Measurements from ENCODE around the gene DNAJC11. TPM values are rescaled to one million over a fixed set of nuclear protein-coding genes. Genes with fewer than 3 reads are reported as not detected.

The DNAJC11 gene
- total RNA-seq, 1 experiment from 2014 or later, result 75.6 TPM

DNA sequence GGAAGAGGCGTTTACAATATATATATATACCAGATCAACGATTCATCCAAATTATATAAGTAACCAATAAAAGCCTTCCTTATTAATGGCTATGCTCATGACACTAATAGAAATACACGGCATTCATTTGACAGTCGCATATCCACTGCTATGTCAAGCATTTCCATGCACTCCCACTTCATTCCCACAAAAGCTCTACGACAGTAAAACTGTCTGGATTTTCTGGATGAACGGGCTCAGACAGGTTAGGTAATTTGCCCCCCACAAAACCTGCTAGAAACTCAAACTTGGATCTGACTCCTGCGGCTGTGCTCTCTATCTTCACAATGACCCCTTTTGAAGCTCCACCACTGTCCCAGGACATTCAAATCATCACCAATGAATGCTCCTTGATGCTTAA lies 11.4 kb downstream of the DNAJC11 start:
- BruUV-seq (replicated peaks), result no TSS peak
- Histone ChIP-seq H3K27ac (ENCODE audit: low read depth, low read length) (no peak overlapping the region), H3K27me3 (ENCODE audit: insufficient read depth, low read length) (no peaks in the 10 kb centered on the region), H3K4me3 (replicated peaks in 1 of 2; ENCODE audit: low read depth in 1 of 2, low read length in 2 of 2) (no peak overlapping the region), H3K4me2 (ENCODE audit: low read length) (no peak overlapping the region), H3K79me2 (ENCODE audit: insufficient read depth, low read length) (peaks cover 92% of the 10 kb centered on the region), H3K9ac (ENCODE audit: low read length) (no peak overlapping the region), H4K20me1 (ENCODE audit: insufficient read depth) (peaks cover 20% of the 10 kb centered on the region; the same call in 1 of the 2 replicates), H3K9me3 (ENCODE audit: control insufficient read depth in 1 of 2, insufficient read depth in 1 of 2, low read depth in 1 of 2, low read length in 2 of 2) (no peaks in the 10 kb centered on the region), H3K4me1 (ENCODE audit: control insufficient read depth in 1 of 2, insufficient read depth in 2 of 2, low read length in 2 of 2) (peaks cover 0 to 4% of the 10 kb centered on the region in 2 experiments; a peak in 1 of 4 replicates), H3K9me2 (ENCODE audit: insufficient read depth) (no peaks in the 10 kb centered on the region), H3K36me3 (ENCODE audit: control insufficient read depth in 1 of 2, insufficient read depth in 2 of 2, low read length in 2 of 2) (0 out of 4 replicates have a peak, but pooled peaks cover 0 to 4% of the 10 kb centered on the region in 2 experiments), H2AFZ (ENCODE audit: low read depth, low read length, poor library complexity, severe bottlenecking) (no peak overlapping the region)
- ATAC-seq (no peak), DNase-seq (ENCODE audit: low read depth, low spot score) (no peak)
- CTCF ChIA-PET, result interaction anchor here (1.6 kb wide), 1 partner anchor 11 kb away, joined by 9 read pairs; the partner anchor contains the start of gene DNAJC11
- intact Hi-C loops (cut with micrococcal nuclease), result no loop called here
- RAD21 ChIA-PET (ENCODE audit: low non-redundant PET in 1 of 2, low total read pairs in 2 of 2, uncharacterized antibody in 2 of 2, unreplicated experiment in 2 of 2), result no interaction called here
- no peak for TF ChIP-seq CTCF (IDR thresholded peaks at IDR 0.05 in 2 of 3, conservative IDR thresholded peaks at IDR 0.05 in 1 of 3; ENCODE audit: borderline replicate concordance in 1 of 3, insufficient read depth in 1 of 3, low read depth in 2 of 3, low read length in 2 of 3)
- no peak for TF ChIP-seq EZH2 (IDR thresholded peaks at IDR 0.05)
- TF ChIP-seq JUND (IDR thresholded peaks at IDR 0.05), result no peak
- TF ChIP-seq FOSL1 (IDR thresholded peaks at IDR 0.05; ENCODE audit: low read depth), result no peak
- TF ChIP-seq, protein P1, sequence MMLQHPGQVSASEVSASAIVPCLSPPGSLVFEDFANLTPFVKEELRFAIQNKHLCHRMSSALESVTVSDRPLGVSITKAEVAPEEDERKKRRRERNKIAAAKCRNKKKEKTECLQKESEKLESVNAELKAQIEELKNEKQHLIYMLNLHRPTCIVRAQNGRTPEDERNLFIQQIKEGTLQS (IDR thresholded peaks at IDR 0.05), result no peak
- TF ChIP-seq ELF1 (IDR thresholded peaks at IDR 0.05; ENCODE audit: borderline replicate concordance, low read depth), result no peak
- no peak for TF ChIP-seq CEBPB (IDR thresholded peaks at IDR 0.05; ENCODE audit: low read depth)
- POLR2A ChIA-PET, result no interaction called here

DNA sequence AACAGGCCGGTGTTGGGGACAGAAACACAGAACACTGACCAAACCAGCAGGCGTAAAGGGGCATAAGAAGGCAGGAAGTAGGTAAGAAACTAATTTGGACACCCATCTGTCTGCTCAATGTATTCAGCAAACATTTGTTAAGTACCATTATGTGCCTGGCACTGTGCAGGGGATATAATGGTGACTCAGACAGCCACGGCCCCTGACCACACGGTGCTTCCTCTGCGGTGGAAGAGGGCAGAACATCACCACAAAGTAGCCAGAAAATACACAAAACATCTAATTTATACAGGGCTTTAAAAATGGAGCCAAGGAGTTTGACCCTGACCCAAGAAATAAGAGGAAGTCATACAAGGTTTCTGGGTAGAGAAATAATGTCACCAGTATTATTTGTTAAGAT lies 12.9 kb downstream of the DNAJC11 start:
- Histone ChIP-seq H4K20me1 (ENCODE audit: insufficient read depth) (peaks cover 20% of the 10 kb centered on the region; the same call in 1 of the 2 replicates), H3K4me2 (ENCODE audit: low read length) (no peak overlapping the region), H3K79me2 (ENCODE audit: insufficient read depth, low read length) (peaks cover 95% of the 10 kb centered on the region), H2AFZ (ENCODE audit: low read depth, low read length, poor library complexity, severe bottlenecking) (no peak overlapping the region), H3K27me3 (ENCODE audit: insufficient read depth, low read length) (no peaks in the 10 kb centered on the region), H3K9ac (ENCODE audit: low read length) (no peak overlapping the region), H3K9me2 (ENCODE audit: insufficient read depth) (no peaks in the 10 kb centered on the region), H3K4me1 (ENCODE audit: control insufficient read depth in 1 of 2, insufficient read depth in 2 of 2, low read length in 2 of 2) (no peaks in the 10 kb centered on the region), H3K36me3 (ENCODE audit: control insufficient read depth in 1 of 2, insufficient read depth in 2 of 2, low read length in 2 of 2) (0 out of 4 replicates have a peak, but pooled peaks cover 0 to 4% of the 10 kb centered on the region in 2 experiments), H3K27ac (ENCODE audit: low read depth, low read length) (no peak overlapping the region), H3K4me3 (replicated peaks in 1 of 2; ENCODE audit: low read depth in 1 of 2, low read length in 2 of 2) (no peak overlapping the region), H3K9me3 (ENCODE audit: control insufficient read depth in 1 of 2, insufficient read depth in 1 of 2, low read depth in 1 of 2, low read length in 2 of 2) (no peaks in the 10 kb centered on the region)
- DNase-seq (ENCODE audit: low read depth, low spot score) (no peak), ATAC-seq (no peak)
- intact Hi-C loops (cut with micrococcal nuclease), result no loop called here
- BruUV-seq (replicated peaks), result no TSS peak
- ChIA-PET POLR2A (no interaction called here), RAD21 (ENCODE audit: low non-redundant PET in 1 of 2, low total read pairs in 2 of 2, uncharacterized antibody in 2 of 2, unreplicated experiment in 2 of 2) (no interaction called here), CTCF (interaction anchor here (1.3 kb wide), 1 partner anchor 13 kb away, joined by 3 read pairs; the partner anchor contains the start of gene DNAJC11)
- TF ChIP-seq, protein P2, sequence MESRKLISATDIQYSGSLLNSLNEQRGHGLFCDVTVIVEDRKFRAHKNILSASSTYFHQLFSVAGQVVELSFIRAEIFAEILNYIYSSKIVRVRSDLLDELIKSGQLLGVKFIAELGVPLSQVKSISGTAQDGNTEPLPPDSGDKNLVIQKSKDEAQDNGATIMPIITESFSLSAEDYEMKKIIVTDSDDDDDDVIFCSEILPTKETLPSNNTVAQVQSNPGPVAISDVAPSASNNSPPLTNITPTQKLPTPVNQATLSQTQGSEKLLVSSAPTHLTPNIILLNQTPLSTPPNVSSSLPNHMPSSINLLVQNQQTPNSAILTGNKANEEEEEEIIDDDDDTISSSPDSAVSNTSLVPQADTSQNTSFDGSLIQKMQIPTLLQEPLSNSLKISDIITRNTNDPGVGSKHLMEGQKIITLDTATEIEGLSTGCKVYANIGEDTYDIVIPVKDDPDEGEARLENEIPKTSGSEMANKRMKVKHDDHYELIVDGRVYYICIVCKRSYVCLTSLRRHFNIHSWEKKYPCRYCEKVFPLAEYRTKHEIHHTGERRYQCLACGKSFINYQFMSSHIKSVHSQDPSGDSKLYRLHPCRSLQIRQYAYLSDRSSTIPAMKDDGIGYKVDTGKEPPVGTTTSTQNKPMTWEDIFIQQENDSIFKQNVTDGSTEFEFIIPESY (IDR thresholded peaks at IDR 0.05; ENCODE audit: extremely low read depth, insufficient replicate concordance, low read length), result no peak
- TF ChIP-seq MAX (IDR thresholded peaks at IDR 0.05) (no peak), ELF1 (IDR thresholded peaks at IDR 0.05; ENCODE audit: borderline replicate concordance, low read depth) (no peak), POLR2AphosphoS5 (IDR thresholded peaks at IDR 0.05; ENCODE audit: low read depth, low read length) (no peak), EGR1 (IDR thresholded peaks at IDR 0.05; ENCODE audit: low read depth) (no peak)

Data from HCT116 (cell line).